Naive thymus-derived CD8-positive, alpha-beta T cell (primary cell): ENCODE data around the gene QSER1. TPM values are rescaled to one million over a fixed set of nuclear protein-coding genes. Genes with fewer than 3 reads are reported as not detected.

ENCODE experiments used
- polyA plus RNA-seq, 3 donors: library from polyadenylated mRNA; unstranded; fragments of 300-500 nt; fragmentation: Illumina TruSeq; gene quantifications; one replicate each; pipeline ENCODE4 v1.2.3, GENCODE V29; 2021
- total RNA-seq, 8 experiments: library from RNA in 2 of 8; stranded (reverse) in 2 of 8; gene quantifications; one replicate each; pipeline ENCODE4 v1.2.3 and lab custom pipeline; 2021 to 2026

Gene QSER1
- total and polyA plus RNA-seq, 5 experiments from 2014 or later: 0.55 to 11.4 (median 0.93) TPM

Other genes starting within 250 kb of the QSER1 start
- not detected for gene CCDC73, start 98.1 kb upstream of the QSER1 start, total RNA-seq
- not detected for gene CCDC73, start 98.1 kb upstream of the QSER1 start, polyA plus RNA-seq
- not detected for gene PRRG4, start 62.9 kb upstream of the QSER1 start, total RNA-seq
- not detected for gene PRRG4, start 62.9 kb upstream of the QSER1 start, polyA plus RNA-seq
- gene DEPDC7, start 123.1 kb downstream of the QSER1 start, total RNA-seq: 10 to 100 TPM; 11.7 to 13.6 TPM
- gene DEPDC7, start 123.1 kb downstream of the QSER1 start, polyA plus RNA-seq: 1 to 10 TPM in 2 of 3 donors, under 1 TPM in 1; 0.77 to 2.7 (median 1.1) TPM
- 10 to 100 TPM; 17.5 to 20.1 TPM for gene TCP11L1, start 146.8 kb downstream of the QSER1 start, total RNA-seq
- gene TCP11L1, start 146.8 kb downstream of the QSER1 start, polyA plus RNA-seq: 1 to 10 TPM; 2.3 to 3.0 (median 2.4) TPM